Stimulated activated CD4-positive, alpha-beta T cell treated with anti-CD3 and anti-CD28 coated beads, Interleukin-1b, Interleukin-23, amount 100 ng/mL, for 1 hour (primary cell): ENCODE measurements around the gene HDAC1.
A peak's percentile ranks its signal among the peaks of the same experiment; 100 is the strongest.
"Not testable (repeated sequence)": the region's sequence is repeated elsewhere in the genome, so short reads cannot be mapped to it uniquely, and the experiment has no call there.

Experiments used
- DNase-seq, 2 donors: peaks; one replicate each; pipeline ENCODE4 v3.0.0-alpha.2; 2020; ENCODE audit warnings: low read depth in 2 of 2

HDAC1 gene

DNA sequence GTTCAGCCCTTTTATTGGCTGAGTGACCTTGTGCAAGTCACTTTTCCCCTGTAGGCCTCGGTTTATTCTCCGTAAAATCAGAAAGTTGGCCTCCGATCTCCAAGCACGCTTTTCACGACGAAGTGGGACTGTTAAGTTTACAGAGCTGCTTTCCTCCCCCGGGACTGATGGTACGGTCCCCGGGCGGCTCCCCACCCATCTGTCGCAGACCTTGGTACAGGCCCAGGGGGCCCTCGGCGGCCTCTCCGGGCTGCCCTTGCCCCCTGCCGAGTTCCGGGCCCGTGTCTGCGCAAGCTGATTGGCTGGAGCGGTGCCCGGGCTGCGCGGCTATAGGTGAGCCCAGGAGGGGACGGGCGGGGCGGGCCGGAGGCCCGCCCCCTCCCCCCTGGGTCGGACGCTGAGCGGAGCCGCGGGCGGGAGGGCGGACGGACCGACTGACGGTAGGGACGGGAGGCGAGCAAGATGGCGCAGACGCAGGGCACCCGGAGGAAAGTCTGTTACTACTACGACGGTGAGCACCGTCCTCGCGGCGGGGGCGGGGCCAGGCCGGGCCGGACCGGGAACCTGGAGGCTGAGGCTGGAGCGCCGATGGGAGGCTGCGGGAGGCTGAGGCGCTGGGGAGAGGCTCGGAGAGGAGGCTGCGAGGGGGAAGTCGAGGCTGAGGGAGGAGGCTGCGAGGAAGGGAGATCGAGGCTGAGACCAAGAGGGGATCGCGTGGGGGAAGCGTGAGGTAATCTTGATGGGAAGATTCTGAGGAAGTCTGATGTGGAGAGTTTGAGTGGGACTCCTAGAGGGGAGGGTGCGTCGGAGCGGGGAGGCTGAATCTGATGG, at the start of gene HDAC1:
Gene HDAC1, plus strand, starts transcription at position 376 of the 831 bp plus-strand sequence. Its CDS starts 87 bp downstream, at position 463.
- DNase-seq: peak; percentile 93

DNA sequence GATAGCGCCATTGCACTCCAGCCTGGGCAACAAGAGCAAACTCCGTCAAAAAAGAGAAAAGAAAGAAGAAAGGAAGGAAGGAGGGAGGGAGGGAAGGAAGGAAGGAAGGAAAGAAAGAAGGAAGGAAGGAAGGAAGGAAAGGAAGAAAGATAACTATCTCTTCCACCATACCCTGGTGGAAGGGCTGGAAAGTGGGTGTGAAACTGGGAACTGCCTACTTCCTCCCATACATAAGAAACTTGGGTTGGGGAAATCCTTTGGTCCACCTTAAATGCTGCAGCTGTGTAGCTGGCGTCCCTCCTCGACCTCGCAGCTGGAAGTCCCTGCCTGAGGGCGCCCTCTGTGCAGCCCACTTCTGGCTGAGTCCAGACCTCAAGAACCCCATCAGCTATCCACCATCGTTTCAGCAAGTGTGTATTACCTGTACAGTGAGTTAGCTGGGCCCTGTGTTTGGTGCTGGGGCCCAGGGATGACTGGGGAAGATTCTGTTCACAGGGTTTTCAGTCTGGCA, 49.5 kb upstream of the HDAC1 start:
- DNase-seq: no peak

GRCh38 chr1:32246888-32247273, 45.0 kb upstream of the HDAC1 start, which contains the start of gene FAM167B:
FAM167B (plus strand) TSS chr1:32247222; CDS start chr1:32247422, 200 bp downstream.
- no peak for DNase-seq

DNA sequence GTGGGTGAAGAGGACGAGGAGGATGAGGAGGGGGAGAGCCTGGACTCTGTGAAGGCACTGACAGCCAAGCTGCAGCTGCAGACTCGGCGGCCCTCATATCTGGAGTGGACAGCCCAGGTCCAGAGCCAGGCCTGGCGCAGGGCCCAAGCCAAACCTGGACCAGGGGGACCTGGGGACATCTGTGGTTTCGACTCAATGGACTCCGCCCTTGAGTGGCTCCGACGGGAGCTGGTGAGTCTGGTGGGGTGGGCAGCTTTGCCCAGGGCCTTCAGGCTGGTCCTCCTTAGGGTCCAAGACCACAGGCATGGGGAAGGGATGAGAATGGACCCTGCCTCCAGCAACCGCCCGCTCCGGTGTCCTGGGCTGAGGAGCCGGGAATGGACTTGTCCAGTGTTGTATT, 44.4 kb upstream of the HDAC1 start:
- DNase-seq: no peak

- DNase-seq: peak; percentile 47 to 63
Observed at GRCh38 chr1:32247983-32248889, 43.6 kb upstream of the HDAC1 start.

DNA sequence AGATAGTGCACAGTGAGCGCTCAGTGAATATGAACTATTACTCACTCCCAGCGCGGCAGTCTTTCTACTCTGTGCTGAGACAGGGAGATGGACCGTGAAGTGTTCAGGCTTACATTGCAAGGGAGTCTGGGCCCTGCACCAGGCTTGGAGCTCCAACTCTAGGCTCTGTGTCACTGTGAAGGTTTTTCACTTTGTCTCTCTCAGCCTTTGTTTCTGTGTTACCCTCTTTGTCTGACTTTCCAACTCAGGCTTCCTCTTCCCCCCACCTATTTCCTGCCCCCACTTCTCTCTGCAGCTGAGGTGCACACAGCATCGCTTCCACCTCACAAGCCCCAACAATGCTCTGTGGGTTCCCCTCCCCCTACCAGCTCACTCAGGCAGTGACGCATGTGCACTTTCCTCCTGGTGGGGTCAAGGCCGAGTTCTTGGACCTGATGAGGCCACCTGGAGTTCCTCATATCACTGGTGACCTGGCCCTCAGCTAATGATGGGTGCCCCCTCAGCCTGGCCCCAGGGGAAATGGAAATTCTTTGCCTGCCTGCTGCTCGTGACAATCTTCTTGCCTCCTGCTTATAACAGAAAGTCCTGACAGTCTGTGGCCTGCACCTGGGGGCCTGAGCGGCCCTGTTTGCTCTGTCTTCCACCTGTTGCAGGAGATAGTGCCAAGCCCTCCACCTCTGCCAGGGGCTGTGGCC, 41.9 kb upstream of the HDAC1 start:
- DNase-seq: peak in 1 of 2 donors; percentile 65

- no peak for DNase-seq
Observed at GRCh38 chr1:32250893-32251716, 40.8 kb upstream of the HDAC1 start, which contains the start of gene LCK. LCK (plus strand) TSS chr1:32251265; CDS start chr1:32274330, 23,065 bp downstream.

GRCh38 chr1:32255072-32256071, 36.5 kb upstream of the HDAC1 start:
- DNase-seq: no peak

GRCh38 chr1:32256473-32257226, 35.2 kb upstream of the HDAC1 start:
- no peak for DNase-seq

DNA sequence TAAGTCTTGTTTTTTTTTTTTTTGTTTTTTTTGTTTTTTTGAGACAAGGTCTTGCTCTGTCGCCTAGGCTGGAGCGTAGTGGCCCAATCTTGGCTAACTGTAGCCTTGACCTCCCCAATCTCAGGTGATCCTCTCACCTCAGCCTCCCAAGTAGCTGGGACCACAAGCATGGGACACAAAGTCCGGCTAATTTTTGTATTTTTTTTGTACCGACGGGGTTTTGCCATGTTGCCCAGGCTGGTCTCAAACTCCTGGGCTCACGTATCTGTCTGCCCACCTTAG, 34.7 kb upstream of the HDAC1 start:
- DNase-seq: no peak

DNA sequence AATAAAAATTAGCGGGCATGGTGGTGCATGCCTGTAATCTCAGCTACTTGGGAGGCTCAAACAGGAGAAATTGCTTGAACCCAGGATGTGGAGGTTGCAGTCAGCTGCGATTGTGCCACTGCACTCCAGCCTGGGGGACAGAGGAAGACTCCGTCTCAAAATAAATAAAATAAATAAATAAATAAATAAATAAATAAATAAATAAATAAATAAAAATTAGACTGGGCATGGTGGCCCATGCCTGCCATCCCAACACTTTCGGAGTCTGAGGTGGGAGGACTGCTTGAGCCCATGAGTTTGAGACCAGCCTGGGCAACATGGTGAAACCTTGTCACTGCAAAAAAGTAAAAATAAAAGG, 28.7 kb upstream of the HDAC1 start:
- DNase-seq: not testable (repeated sequence)

DNA sequence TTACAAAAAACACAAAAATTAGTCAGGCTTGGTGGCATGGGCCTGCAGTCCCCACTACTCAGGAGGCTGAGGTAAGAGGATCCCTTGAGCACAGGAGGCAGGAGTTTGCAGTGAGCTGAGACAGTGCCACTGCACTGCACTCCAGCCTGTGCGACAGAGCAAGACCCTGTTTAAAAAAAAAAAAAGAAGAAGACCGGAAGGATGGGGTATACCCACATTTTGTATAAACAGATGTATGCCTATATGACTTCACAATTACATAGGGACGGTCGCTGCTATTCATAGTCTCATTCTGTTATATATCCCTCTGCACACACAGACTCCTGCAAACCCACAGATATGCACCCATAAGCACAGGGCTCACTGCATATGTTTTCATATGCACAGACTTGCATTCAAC, 28.1 kb upstream of the HDAC1 start:
- DNase-seq: no peak

DNA sequence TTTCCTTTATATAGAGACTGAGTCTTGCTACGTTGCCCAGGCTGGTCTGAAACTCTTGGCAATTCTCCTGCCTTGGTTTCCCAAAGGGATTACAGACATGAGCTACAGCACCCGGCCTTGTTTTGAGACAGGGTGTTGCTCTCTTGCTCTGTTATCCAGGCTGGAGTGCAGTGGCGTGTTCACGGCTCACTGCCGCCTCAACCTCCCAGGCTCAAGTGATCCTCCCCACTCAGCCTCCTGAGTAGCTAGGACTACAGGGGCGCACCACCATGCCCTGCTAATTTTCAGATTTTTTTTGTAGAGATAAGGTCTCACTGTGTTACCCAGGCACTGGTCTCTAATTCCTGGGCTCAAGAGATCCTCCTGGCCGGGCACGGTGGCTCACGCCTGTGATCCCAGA, 26.0 kb upstream of the HDAC1 start:
- DNase-seq: no peak

DNA sequence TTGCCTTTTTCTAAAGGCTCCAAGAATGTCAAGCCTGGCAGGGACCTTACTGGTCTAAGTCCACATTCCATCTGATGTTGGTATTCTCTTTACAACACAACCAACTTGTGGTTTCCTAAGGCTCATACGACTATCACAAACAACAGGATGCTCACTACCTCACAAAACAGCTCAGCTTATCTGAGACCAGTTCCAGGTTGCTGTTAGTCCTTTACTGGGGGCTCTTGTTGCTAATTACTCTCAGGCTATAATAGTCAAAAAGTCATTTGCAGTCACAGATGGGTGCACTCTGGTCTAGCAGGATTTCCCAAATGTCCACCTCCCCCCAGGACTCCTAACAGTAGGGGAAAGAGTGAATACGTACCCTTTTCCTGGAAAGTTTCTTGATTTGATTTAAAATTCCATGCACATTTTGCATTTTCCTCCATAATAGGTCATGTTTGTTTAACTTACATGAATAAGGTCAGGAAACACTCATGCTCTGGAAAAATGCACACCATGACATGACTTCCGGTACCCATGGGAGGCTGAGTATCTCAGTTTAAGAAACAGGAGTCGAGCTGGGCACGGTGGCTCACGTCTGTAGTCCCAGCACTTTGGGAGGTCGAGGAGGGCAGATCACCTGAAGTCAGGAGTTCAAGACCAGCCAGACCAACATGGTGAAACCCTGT, 24.8 kb upstream of the HDAC1 start:
- DNase-seq: no peak

DNA sequence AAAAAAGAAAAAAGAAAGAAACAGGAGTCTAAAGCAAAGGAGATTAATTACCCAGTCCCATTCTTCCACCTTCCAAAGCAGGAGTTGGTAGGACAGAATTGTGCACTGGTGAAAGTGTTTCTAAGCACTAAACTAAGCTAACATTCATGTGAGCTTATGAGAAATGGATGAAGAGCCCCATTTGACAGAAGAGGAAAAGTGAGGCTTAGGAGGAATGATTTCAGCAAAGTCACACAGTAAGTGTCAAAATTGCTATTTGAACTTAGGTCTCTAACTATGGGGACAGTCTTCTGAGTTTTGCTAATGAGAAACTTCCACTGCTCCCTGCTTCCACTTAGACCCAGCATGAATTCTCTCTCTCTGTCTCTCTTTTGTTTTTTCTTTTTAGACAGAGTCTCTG, 22.1 kb upstream of the HDAC1 start:
- no peak for DNase-seq

DNA sequence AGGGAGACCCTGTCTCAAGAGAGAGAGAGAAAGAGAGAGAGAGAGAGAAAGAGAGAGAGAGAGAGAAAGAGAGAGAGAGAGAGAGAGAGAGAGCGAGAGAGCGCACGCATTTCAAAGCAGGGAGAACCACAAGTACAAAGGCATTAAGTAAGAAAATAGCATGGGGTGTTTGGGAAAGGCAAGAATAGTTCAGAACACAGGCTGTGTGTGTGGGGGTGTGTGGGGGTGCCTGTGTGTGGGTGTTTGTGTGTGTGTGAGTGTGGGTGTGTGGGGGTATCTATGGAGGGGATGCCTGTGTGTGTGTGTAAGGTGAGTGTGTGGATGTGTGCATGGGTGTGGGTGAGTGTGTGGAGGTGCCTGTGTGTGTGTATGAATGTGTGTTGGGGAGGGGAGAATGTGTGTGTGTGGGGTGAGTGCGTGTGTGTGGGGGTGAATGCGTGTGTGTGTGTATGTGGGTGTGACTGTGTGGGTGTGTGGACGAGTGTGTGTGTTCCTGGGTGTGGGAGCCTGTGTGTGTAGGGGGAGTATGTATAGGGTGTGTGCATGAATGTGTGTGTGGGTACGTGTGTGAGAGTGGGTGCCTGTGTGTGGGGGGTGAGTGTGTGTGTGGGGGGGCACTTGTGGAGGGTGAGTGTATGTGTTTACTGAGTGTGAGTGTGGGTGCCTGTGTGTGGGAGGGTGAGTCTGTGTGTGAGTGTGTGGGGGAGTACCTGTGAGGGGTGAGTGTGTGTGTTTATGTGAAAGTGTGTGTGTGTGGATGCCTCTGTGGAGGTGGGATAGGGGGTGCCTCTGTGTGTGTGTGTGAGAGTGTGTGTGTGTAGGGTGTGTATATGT, 19.1 kb upstream of the HDAC1 start:
- DNase-seq: no peak

GRCh38 chr1:32273391-32274208, 18.3 kb upstream of the HDAC1 start:
- DNase-seq: peak in 1 of 2 donors; percentile 85
